ENCODE measurements around the gene CA7. TPM values are rescaled to one million over a fixed set of nuclear protein-coding genes. Genes with fewer than 3 reads are reported as not detected.

The CA7 gene
- total RNA-seq, 1 experiment from 2014 or later, result not detected

- POLR2A ChIA-PET, result no interaction called here
- no peaks in the 10 kb centered on the region for H3K9me3 ChIP-seq (ENCODE audit: control insufficient read depth, insufficient read depth, low read depth, low read length)
- intact Hi-C loops (cut with micrococcal nuclease; ENCODE audit: unreplicated experiment) (no loop called here), in situ Hi-C loops (cut with HindIII; ENCODE audit: low pct_unique_long_range_greater_than_20kb, low sequenced_read_pairs) (no loop called here)
- TF ChIP-seq TCF7L2 (IDR thresholded peaks at IDR 0.05; ENCODE audit: low read depth, low read length), result no peak
- TF ChIP-seq REST (IDR thresholded peaks at IDR 0.05; ENCODE audit: insufficient read depth in 1 of 2, low read depth in 2 of 2, low read length in 1 of 2), result no peak
- no peak for TF ChIP-seq POLR2AphosphoS5 (IDR thresholded peaks at IDR 0.05; ENCODE audit: low read depth, low read length)
- no peak for TF ChIP-seq CTCF (IDR thresholded peaks at IDR 0.05)
- TF ChIP-seq SIN3A (IDR thresholded peaks at IDR 0.05; ENCODE audit: borderline replicate concordance, insufficient read depth, low read depth, low read length), result no peak
- DNase-seq (ENCODE audit: low read depth, low spot score), result no peak
- H3K27ac ChIP-seq (ENCODE audit: low read length), result no peak overlapping the region
- no peaks in the 10 kb centered on the region for H3K36me3 ChIP-seq (ENCODE audit: control insufficient read depth, insufficient read depth, low read length)
- H3K4me1 ChIP-seq (ENCODE audit: control insufficient read depth, insufficient read depth, low read length), result no peaks in the 10 kb centered on the region
- no TSS peak for BruUV-seq (replicated peaks)
- no peak for ATAC-seq
- no peaks in the 10 kb centered on the region; the same call in 1 of the 2 replicates for H3K27me3 ChIP-seq (ENCODE audit: control insufficient read depth, insufficient read depth, low read length)
- CTCF ChIA-PET, result no interaction called here
- H3K4me3 ChIP-seq (ENCODE audit: low read depth in 2 of 2, low read length in 2 of 2), result no peak overlapping the region
These were observed 6.1 kb downstream of the CA7 start for GRCh38 chr16:66850115-66850815.

- in situ Hi-C loops (cut with HindIII; ENCODE audit: low pct_unique_long_range_greater_than_20kb, low sequenced_read_pairs), result no loop called here
- POLR2A ChIA-PET, result no interaction called here
- no peak for ATAC-seq
These were observed 7.2 kb downstream of the CA7 start for GRCh38 chr16:66851166-66851964.

More at GRCh38 chr16:66851166-66851964, 7.2 kb downstream of the CA7 start:
- no peaks in the 10 kb centered on the region for H3K4me1 ChIP-seq (ENCODE audit: control insufficient read depth, insufficient read depth, low read length)
- CTCF ChIA-PET, result no interaction called here
- H3K36me3 ChIP-seq (ENCODE audit: control insufficient read depth, insufficient read depth, low read length), result no peaks in the 10 kb centered on the region
- TF ChIP-seq SIN3A (IDR thresholded peaks at IDR 0.05; ENCODE audit: borderline replicate concordance, insufficient read depth, low read depth, low read length) (no peak), CTCF (IDR thresholded peaks at IDR 0.05) (no peak), TCF7L2 (IDR thresholded peaks at IDR 0.05; ENCODE audit: low read depth, low read length) (no peak), REST (IDR thresholded peaks at IDR 0.05; ENCODE audit: insufficient read depth in 1 of 2, low read depth in 2 of 2, low read length in 1 of 2) (no peak), POLR2AphosphoS5 (IDR thresholded peaks at IDR 0.05; ENCODE audit: low read depth, low read length) (no peak)
- no TSS peak for BruUV-seq (replicated peaks)
- no peaks in the 10 kb centered on the region for H3K27me3 ChIP-seq (ENCODE audit: control insufficient read depth, insufficient read depth, low read length)
- no peak overlapping the region for H3K4me3 ChIP-seq (ENCODE audit: low read depth in 2 of 2, low read length in 2 of 2)
- intact Hi-C loops (cut with micrococcal nuclease; ENCODE audit: unreplicated experiment), result no loop called here
- H3K27ac ChIP-seq (ENCODE audit: low read length), result no peak overlapping the region
- DNase-seq (ENCODE audit: low read depth, low spot score), result no peak
- H3K9me3 ChIP-seq (ENCODE audit: control insufficient read depth, insufficient read depth, low read depth, low read length), result no peaks in the 10 kb centered on the region

Data from Panc1 (cell line).